ENCODE measurements around the gene ANKS3. TPM values are rescaled to one million over a fixed set of nuclear protein-coding genes. Genes with fewer than 3 reads are reported as not detected.

ANKS3 gene
- total and polyA plus RNA-seq, 2 donors from 2014 or later, result 20.7 to 27.6 TPM

DNA sequence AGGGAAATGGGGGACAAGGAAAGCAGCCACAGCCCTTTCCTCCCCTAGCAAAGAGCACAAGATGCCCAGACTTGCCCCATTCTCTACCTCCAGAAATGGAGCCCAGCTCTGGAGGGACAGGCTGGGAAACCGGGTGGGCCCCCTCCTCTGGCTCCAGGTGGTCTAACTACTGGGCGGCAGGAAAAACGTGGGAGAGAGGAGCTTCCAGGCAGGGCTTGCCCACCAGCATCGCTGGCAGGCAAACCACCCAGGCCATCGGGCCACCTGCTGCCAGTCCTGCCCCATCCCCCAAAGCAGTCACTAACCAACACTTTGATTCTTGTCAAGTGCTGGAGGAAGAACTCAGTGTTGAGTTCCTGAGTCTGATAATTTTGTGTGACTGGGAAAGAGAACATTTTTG is 15.6 kb downstream of the ANKS3 start:
- peak in 1 of 5 donors; percentile 29 for DNase-seq
- Histone ChIP-seq H3K27ac (ENCODE audit: low read depth in 2 of 2, low read length in 2 of 2) (no peak overlapping the region), H3K36me3 (ENCODE audit: control insufficient read depth in 2 of 3, insufficient read depth in 3 of 3, low read length in 3 of 3) (peaks cover 0 to 13% (median 5%) of the 10 kb centered on the region in 3 donors), H3K4me3 (ENCODE audit: low read length in 3 of 3) (no peak overlapping the region), H3K27me3 (ENCODE audit: control insufficient read depth, insufficient read depth, low read length) (no peaks in the 10 kb centered on the region), H3K9ac (ENCODE audit: low read length in 3 of 3) (no peak overlapping the region), H3K4me1 (ENCODE audit: control insufficient read depth in 2 of 3, insufficient read depth in 2 of 3, low read depth in 1 of 3, low read length in 3 of 3) (no peaks in the 10 kb centered on the region), H3K9me3 (ENCODE audit: control insufficient read depth in 2 of 3, insufficient read depth in 1 of 3, low read length in 3 of 3) (no peaks in the 10 kb centered on the region)
- TF ChIP-seq, protein P1, sequence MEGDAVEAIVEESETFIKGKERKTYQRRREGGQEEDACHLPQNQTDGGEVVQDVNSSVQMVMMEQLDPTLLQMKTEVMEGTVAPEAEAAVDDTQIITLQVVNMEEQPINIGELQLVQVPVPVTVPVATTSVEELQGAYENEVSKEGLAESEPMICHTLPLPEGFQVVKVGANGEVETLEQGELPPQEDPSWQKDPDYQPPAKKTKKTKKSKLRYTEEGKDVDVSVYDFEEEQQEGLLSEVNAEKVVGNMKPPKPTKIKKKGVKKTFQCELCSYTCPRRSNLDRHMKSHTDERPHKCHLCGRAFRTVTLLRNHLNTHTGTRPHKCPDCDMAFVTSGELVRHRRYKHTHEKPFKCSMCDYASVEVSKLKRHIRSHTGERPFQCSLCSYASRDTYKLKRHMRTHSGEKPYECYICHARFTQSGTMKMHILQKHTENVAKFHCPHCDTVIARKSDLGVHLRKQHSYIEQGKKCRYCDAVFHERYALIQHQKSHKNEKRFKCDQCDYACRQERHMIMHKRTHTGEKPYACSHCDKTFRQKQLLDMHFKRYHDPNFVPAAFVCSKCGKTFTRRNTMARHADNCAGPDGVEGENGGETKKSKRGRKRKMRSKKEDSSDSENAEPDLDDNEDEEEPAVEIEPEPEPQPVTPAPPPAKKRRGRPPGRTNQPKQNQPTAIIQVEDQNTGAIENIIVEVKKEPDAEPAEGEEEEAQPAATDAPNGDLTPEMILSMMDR (IDR thresholded peaks at IDR 0.05; ENCODE audit: borderline replicate concordance, extremely low read depth, insufficient read depth), result no peak
- no peak for FAIRE-seq
- intact Hi-C loops (cut with DNase I), result no loop called here

DNA sequence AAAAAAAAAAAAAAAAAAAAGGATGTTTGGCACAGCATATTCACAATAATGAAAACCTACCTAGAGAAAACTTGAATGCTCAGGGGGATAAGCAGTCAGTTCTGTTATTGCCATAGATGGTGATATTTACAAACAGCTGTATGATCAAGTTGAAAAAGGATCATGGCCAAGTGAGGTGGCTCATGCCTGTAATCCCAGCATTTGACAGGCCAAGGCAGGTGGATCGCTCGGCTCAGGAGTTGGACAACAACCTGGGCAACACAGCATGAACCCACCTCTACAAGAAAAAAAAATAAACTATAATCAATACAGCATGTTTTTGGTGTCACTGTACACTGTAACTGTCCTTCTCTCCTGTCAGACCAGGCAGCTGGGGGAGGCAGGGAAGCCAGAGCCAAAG is 19.1 kb downstream of the ANKS3 start:
- no peak overlapping the region for H3K9ac ChIP-seq (ENCODE audit: low read length in 3 of 3)
- H3K4me3 ChIP-seq (ENCODE audit: low read length in 3 of 3), result no peak overlapping the region
- intact Hi-C loops (cut with DNase I), result no loop called here
- H3K27ac ChIP-seq (ENCODE audit: low read depth in 2 of 2, low read length in 2 of 2), result no peak overlapping the region
- H3K9me3 ChIP-seq (ENCODE audit: control insufficient read depth in 2 of 3, insufficient read depth in 1 of 3, low read length in 3 of 3), result no peaks in the 10 kb centered on the region
- peaks cover 2 to 14% (median 5%) of the 10 kb centered on the region in 3 donors for H3K36me3 ChIP-seq (ENCODE audit: control insufficient read depth in 2 of 3, insufficient read depth in 3 of 3, low read length in 3 of 3)
- TF ChIP-seq, protein P1 (IDR thresholded peaks at IDR 0.05; ENCODE audit: borderline replicate concordance, extremely low read depth, insufficient read depth), result no peak
- peak in 1 of 5 donors; percentile 18 for DNase-seq
- FAIRE-seq, result no peak
- H3K4me1 ChIP-seq (ENCODE audit: control insufficient read depth in 2 of 3, insufficient read depth in 2 of 3, low read depth in 1 of 3, low read length in 3 of 3), result no peaks in the 10 kb centered on the region
- no peaks in the 10 kb centered on the region for H3K27me3 ChIP-seq (ENCODE audit: control insufficient read depth, insufficient read depth, low read length)

DNA sequence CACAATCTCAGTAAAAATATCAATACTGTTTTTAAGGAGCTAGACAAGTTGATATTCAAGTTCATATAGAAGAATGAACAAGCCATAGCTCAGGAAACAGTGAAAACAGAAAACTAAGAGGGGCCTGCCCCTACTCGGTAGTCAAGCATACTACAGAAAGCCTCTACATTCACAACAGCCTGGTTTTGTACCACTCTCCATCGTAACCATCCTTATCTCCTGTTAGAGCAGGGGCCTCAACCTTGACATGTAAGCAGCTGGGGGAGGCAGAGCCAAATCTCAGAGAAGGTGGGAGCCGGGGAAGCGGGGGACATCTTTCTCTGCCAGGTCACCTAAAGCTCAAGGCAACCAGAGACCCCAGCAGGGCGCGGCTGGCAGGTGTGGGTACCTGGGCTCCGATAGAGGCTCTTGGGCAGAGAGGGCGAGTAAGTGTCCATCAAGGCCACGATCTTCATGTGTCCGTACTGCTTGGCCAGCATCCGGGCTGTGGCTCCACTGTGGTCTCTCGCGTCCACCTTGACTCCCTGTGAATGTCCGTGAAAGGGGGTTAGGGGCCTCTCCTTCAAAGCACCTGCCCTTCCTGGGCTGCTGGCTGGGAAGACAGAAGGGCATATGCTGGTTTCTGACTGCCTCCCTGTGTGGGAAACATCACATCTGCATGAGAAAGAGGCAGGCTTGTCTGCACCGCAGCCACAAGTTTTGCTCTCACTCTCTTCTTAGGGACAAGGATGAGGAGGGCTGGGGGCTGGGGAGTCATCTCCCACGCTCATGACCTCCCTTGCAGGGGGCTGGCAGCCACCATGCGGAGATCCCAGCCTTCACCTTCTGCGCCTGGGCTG is 20.2 kb downstream of the ANKS3 start:
- Histone ChIP-seq H3K27ac (ENCODE audit: low read depth in 2 of 2, low read length in 2 of 2) (no peak overlapping the region), H3K9me3 (ENCODE audit: control insufficient read depth in 2 of 3, insufficient read depth in 1 of 3, low read length in 3 of 3) (no peaks in the 10 kb centered on the region), H3K36me3 (ENCODE audit: control insufficient read depth in 2 of 3, insufficient read depth in 3 of 3, low read length in 3 of 3) (peaks cover 2 to 14% (median 5%) of the 10 kb centered on the region in 3 donors)

More for the DNA sequence above, 20.2 kb downstream of the ANKS3 start:
- Histone ChIP-seq H3K9ac (ENCODE audit: low read length in 3 of 3) (no peak overlapping the region), H3K4me3 (ENCODE audit: low read length in 3 of 3) (no peak overlapping the region), H3K27me3 (ENCODE audit: control insufficient read depth, insufficient read depth, low read length) (no peaks in the 10 kb centered on the region), H3K4me1 (ENCODE audit: control insufficient read depth in 2 of 3, insufficient read depth in 2 of 3, low read depth in 1 of 3, low read length in 3 of 3) (no peaks in the 10 kb centered on the region)
- no peak for FAIRE-seq
- DNase-seq, result peak in 1 of 5 donors; percentile 44
- intact Hi-C loops (cut with DNase I), result no loop called here
- TF ChIP-seq, protein P1 (IDR thresholded peaks at IDR 0.05; ENCODE audit: borderline replicate concordance, extremely low read depth, insufficient read depth), result no peak
